GM19099 (cell line): ENCODE measurements around the gene PPP1R16B.

Experiments
- POLR2A ChIP-seq: IDR thresholded peaks from 3 replicates; pipeline ENCODE4 v1.6.1; 2011; ENCODE audit warnings: low read depth; ENCODE audit not compliant: insufficient read length; ENCODE audit errors: extremely low read depth

PPP1R16B gene

DNA sequence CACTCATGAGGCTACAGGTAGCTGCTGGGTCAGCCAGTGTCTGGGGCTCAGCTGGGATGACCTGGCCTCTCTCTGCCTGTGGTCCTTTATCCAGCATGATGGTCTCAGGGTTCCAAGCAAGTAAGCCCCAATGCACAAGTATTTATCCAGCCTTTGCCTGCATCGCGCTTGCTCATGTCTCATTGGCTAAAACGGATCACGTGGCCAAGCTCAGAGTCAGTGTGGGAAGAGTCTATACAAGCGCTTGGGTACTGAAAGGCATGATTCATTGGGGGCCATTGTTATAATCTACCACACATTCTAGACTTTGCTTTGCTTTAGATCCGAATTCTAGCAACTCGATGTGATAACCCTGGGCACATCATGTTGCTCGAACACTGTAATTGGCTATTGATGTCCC lies 48.3 kb downstream of the PPP1R16B start:
- TF ChIP-seq POLR2A = no peak

DNA sequence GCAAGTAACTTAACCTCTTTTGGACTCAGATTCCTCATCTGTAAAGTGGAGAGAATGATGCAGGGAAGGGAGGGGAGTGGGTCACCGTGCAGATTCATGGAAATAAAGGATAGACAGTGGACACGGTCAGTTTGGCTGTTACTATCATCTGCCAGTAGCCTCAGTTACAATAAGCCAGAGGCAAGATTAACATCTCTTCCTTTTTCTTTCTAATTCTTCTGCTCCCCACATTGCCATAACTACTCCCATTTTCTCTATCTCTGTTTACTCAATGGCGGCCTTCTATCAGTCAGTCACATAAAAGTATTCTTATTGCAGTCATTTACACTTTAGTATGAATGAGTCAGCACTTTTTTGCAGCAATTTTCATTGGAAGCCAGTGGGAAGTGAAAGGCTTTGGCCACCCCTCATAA lies 49.2 kb downstream of the PPP1R16B start:
- no peak for TF ChIP-seq POLR2A

DNA sequence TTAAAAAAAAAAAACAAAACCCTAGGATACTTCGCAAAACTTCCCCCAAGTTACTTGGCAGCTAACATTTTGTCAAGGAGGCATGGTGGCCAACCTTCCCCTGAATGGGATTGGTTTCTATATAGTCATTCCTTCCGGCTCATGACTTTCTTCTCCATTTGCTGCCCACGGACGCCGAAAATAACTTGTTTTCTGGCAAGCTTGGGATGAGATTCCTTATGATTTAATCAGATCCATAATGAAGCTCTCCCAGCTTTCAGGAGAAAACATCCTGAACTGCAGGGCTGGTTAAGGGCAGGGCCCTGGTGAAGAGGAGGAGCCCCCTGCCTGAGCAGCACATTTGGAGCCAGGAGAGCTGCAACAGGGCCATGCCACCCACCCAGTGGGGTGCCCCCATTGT lies 49.9 kb downstream of the PPP1R16B start:
- TF ChIP-seq POLR2A = no peak

DNA sequence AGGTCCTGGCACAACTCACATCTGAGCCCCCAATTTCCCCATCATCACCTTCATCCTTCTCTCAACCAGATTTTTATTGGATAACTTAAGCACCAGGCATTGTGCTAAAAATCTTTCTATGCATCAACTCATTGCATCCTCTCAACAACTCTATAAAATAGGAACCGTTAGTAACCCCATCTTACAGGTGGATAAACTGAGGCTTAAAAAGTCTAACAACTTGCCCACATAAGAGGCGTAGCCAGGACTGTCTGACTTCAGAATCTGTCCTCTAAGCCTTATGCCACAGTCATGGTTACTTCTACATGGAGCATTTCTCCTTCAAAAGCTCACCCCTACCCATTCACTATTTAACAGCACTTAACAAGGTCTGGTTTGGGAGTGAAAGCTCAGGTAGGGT lies 51.1 kb downstream of the PPP1R16B start:
- no peak for TF ChIP-seq POLR2A

DNA sequence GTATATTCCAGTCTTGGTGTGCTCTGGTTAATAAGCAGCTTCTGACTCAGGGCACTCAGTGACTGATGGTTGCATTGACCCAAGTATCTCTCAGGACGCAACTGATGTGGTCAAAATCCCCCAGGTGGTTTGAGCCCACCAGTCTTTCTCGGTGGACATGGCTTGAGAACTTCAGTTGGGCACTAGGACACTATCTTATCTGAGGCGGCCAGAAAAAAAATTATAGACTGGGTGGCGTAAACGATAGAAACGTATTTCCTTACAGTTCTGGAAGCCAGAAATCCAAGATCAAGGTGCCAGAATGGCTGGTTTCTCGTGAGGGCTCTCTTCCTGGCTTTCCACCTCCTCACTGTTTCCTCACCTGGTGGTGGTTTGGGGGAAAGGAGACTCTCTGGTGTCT lies 52.2 kb downstream of the PPP1R16B start:
- TF ChIP-seq POLR2A = no peak

DNA sequence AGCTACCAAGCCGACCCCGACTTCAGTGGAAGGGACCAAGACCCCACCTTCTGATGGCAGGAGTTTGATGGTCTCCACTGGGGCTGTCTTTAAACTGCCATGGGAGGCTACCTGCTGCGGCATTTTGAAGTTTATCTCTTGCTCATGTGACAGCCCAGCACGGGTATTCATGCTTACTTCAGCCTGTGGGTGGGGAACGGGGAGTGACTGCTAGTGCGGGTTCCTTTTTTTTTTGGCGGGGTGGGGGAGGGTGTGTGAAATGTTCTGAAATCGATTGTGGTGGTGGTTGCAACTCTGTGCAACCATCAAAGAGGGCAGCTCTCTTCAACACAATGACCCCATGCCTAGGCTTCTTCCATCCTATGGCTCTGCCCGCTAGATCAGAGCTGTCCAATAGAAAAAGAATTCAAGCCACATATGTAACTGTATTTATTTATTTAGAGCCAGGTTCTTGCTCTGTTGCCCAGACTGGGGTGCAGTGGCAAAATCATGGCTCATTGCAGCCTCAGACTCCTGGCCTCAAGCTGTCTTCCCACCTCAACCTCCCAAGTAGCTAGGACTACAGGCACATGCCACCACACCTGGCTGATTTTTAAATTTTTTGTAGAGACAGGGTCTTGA lies 53.7 kb downstream of the PPP1R16B start:
- TF ChIP-seq POLR2A = no peak

DNA sequence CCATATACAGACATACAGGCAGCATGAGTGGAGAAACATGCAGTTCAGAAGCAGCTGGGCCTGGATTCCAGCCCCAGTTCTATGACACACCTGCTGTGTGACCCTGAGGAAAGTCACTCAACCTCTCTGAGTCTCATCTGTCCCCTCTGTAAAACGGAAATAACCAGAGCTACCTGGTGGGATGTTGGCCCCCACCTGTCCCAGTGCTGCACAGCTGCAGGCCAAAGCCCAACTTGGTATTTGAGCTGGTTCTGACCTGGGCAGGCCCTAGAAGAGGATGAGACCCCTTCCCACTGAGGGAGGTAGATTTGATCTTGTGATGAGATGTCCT lies 55.5 kb downstream of the PPP1R16B start:
- TF ChIP-seq POLR2A = no peak

DNA sequence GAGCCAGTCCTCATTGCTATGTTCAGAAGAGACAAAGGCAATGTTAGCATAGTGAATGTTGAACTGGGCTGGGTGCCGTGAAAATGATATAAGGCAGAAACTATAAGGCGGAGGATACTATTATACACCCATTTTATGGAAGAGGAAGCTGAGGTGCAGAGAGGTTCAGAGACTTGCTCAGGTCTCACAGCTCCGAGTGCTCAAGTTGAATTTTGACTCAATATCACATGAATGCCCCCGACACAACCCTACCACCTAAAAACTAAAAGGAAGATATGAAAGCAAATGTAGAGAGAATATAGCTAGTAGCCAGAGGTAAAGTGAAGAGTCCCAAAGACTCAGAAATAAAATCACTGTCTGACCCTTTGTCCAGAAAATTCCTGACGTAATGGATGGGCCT lies 56.7 kb downstream of the PPP1R16B start:
- no peak for TF ChIP-seq POLR2A

DNA sequence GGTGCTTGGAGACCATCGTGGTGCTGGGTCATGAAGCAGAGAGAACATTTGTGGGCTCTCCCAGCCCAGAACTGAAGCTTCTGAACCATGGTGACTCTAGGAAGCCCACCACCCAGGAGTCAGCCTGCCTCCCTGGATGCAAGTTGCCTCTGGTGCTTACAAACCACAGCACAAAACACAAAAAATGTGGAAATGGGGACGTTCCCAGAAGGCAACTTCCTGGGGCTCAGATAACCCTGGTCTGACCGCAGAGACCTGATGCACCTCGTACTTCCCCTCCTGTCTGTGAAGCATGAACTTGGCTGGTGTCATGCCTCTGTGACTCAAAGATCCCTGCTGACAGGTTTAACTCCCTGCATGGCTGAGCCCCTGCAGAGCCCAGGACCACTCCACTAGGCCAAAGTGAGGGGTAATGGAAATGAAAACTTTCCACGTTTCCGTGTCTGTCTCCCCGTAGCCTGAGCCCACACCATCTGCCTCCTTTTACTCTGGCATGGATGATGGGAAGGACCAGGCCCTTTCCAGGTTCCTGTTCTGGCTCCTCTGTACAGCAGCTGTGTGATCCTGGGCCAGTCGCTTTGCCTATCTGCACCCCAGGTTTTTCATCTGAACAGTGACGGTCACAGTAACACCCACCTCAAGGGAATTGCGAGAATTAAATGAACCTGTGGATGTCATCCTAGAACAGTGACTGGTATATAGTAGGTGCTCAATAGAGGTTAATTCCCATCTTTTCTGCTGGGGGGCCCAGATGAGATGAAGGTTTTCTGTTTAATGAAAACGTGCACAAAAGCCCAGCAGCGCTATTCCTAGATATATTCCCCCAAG lies 57.7 kb downstream of the PPP1R16B start:
- peak; percentile 19 for TF ChIP-seq POLR2A

DNA sequence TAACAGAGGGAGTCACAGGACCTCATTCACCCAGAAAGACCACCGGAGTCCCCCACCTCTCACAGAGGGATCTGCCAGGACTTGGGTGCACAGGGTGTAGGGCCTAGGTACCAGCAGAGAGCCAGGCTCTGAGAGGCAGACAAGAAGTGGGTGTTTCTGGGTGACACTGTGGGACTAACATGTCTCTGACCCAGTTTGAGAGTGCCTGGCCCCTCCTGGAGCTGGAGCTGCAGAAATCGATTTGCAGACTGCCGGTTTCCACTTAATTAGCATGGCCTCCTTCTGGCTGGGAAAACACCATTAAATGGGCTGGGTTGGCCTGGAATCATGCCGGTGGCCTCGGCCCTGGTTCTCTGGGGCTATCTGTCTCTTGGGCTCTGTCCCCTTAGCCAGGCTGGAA lies 59.2 kb downstream of the PPP1R16B start:
- TF ChIP-seq POLR2A = no peak

DNA sequence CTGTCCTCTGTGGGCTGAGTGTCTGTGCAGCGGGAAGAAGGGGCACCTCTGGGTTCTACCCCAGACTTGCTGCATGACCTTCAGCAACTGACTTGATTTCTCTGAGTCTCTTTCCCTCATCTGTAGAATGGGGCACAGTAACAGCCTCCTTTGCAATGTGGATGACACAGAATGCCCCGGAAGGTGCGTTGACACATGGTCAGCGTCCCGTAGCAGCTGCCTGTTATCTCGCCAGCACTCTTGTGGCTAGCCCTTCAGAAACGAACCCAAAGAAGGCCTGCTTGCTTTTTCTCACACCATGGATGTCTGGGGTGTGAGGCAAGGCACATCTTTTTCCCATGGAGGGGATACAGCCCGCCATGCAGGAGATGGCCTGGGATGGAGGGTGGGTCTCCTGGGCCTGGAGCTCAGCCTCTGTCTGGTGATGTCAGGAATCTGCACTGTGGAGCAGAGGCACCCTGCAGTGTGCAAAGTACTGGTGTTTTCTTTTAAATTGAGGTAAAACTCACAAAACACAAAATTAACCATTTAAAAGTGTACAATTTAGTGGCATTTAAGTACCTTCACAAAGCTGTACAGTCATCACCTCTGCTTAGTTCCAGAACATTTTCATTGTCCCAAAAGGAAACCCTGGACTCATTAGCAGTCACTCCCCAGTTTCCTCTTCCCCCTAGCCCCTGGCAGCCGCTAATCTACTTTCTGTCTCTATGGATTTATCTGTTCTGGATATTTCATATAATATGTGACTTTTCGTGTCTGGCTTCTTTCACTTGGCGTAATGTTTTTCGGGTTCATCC lies 61.0 kb downstream of the PPP1R16B start:
- TF ChIP-seq POLR2A = no peak

DNA sequence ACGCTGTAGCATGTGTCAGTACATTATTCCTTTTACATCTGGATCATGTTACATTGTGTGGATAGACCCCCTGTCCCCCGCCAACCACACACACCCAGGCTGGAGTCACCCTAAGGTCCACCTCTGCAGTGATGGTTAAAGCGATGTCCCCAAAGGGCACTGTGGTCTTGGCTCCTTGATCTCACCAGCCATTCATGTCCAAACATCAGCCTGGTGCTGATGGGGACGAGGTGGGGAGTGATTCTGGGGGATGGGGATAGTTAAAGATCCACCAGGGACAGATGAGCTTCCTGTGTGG lies 61.5 kb downstream of the PPP1R16B start:
- no peak for TF ChIP-seq POLR2A

DNA sequence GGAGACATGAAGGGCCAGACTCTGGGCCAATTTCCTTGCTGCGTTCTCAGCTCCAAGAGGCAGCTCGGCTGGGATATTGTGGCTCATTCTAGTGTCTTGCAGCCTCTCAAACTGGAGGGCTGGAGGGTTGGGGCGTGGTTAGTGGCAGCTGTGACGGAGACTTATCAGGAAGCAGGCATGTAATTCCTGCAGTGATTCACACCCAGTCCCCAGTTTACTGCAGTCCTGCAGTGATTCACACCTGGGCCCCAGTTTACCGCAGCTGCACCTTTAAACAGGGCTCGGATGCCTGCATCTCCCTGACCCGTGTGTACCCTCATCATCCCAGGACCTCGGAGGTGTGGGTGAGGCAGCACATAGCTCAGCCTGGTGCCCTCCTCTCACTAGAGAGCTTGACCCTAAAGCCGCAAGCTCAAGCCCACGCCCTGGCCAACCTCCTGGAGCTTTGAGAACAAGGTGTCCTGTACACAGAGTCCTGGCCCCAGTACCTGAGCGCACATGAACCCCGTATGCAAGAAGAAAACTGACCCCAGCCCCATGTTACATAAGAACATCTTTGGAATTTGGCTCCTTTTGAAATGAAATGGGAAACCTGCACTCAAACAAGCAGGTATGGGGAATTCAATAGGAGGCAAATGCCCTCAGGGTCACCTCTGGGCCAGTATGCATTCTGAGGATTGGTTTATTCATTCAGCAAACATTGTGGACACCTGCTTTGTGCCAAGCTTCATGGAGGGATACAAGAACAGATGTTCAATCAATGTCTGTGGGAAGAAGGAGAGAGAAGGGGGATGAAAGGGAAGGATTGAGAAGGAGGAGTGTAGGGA lies 65.4 kb downstream of the PPP1R16B start:
- no peak for TF ChIP-seq POLR2A

DNA sequence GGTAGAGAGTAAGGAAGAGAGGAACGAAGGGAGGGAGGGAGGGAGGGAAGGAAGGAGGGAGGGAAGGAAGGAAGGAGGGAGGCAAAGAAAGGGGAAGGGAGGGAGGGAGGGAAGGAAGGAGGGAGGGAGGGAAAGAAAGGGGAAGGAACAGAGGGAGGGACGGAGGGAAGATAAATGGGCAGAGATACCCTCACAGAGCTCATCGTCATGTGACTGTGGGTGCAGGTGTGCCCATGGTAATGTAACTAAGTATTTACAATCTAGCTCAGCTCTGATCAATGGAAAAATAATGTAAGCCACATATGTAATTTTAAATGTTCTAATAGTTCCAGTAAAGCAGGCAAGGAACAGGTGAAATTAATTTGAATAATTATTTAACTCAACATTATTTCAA lies 66.1 kb downstream of the PPP1R16B start:
- TF ChIP-seq POLR2A = no peak

DNA sequence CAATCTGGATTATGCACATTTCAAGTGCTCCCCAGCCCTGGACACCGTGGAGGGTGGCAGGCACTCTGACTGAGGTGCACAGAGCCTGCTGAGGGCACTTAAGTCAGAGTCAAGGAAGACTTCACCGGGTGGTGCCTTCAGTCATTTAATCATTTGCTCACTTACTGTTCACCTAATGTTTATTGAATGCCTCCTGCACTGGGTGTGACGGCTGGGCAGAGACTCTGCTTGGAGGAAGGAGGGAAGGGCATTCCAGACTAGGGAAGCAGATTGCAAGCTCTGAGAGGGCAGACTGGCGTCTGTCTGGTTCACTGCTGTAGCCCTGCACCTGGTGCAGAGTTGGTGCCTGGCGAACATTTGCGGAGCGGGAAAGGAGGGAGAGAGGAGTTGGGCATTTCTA lies 66.5 kb downstream of the PPP1R16B start:
- no peak for TF ChIP-seq POLR2A
